Measurements from ENCODE around the gene MSMB. TPM values are rescaled to one million over a fixed set of nuclear protein-coding genes. Genes with fewer than 3 reads are reported as not detected.
A peak's percentile ranks its signal among the peaks of the same experiment; 100 is the strongest.
"Not testable (repeated sequence)": the region's sequence is repeated elsewhere in the genome, so short reads cannot be mapped to it uniquely, and the experiment has no call there.

The MSMB gene, protein sequence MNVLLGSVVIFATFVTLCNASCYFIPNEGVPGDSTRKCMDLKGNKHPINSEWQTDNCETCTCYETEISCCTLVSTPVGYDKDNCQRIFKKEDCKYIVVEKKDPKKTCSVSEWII
- total RNA-seq (2021) (not detected in 2 replicates), Bru-seq, nascent RNA (not detected), BruChase-seq, experiment 1, labeled RNA remaining after a 2-hour chase (not detected), BruChase-seq, experiment 2, labeled RNA remaining after a 6-hour chase (not detected)
- long read RNA-seq, result 0 reads

DNA sequence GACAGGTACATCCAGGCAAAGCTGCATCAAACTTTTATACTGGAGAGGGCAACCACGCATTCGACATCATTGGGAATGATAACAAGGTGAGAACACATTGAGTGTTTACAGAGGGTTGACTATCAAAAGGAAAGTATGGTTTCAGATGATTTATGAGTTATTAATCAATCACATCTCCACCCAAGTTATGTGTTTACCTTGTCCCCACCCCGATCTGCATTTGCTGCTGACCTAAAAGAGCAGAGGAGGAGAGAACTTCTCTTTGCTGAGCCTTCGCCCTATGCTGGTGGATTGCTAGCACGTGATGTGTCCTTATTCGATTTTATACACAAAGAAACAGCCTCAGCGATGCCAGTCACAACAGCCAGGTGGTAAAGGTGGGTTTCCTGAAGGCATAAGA is at the start of gene MSMB:
TSS of gene MSMB (minus strand) at position 9 of the 400 bp plus-strand sequence. CDS start 32 bp downstream, outside the sequence.
- Histone ChIP-seq H3K36me3 (ENCODE audit: insufficient read depth, low read length, poor library complexity, severe bottlenecking) (no peaks in the 10 kb centered on the region), H3K27me3 (replicated peaks; ENCODE audit: insufficient read depth, low read depth, low read length, poor library complexity) (peaks cover 17% of the 10 kb centered on the region), H3K4me1 (ENCODE audit: insufficient read depth, low read length, poor library complexity, severe bottlenecking) (no peaks in the 10 kb centered on the region), H3K4me3 (ENCODE audit: low read depth, low read length, poor library complexity, severe bottlenecking) (no peak within 1 kb of the TSS), H3K27ac (ENCODE audit: low read depth, low read length, poor library complexity, severe bottlenecking) (no peak within 1 kb of the TSS), H3K9me3 (ENCODE audit: low read depth, low read length, poor library complexity, severe bottlenecking) (no peaks in the 10 kb centered on the region)
- ChIA-PET CTCF (no interaction called here), POLR2A (ENCODE audit: low non-redundant PET) (no interaction called here)
- intact Hi-C loops (cut with micrococcal nuclease; ENCODE audit: unreplicated experiment), result no loop called here
- no peak for DNase-seq (ENCODE audit: low spot score)
- TF ChIP-seq, protein P1, sequence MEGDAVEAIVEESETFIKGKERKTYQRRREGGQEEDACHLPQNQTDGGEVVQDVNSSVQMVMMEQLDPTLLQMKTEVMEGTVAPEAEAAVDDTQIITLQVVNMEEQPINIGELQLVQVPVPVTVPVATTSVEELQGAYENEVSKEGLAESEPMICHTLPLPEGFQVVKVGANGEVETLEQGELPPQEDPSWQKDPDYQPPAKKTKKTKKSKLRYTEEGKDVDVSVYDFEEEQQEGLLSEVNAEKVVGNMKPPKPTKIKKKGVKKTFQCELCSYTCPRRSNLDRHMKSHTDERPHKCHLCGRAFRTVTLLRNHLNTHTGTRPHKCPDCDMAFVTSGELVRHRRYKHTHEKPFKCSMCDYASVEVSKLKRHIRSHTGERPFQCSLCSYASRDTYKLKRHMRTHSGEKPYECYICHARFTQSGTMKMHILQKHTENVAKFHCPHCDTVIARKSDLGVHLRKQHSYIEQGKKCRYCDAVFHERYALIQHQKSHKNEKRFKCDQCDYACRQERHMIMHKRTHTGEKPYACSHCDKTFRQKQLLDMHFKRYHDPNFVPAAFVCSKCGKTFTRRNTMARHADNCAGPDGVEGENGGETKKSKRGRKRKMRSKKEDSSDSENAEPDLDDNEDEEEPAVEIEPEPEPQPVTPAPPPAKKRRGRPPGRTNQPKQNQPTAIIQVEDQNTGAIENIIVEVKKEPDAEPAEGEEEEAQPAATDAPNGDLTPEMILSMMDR (conservative IDR thresholded peaks at IDR 0.05; ENCODE audit: low read depth, low read length), result no peak
- TF ChIP-seq EZH2 (IDR thresholded peaks at IDR 0.05; ENCODE audit: borderline replicate concordance, low read depth, low read length, poor library complexity, severe bottlenecking), result no peak
- BruUV-seq (replicated peaks), result no TSS peak

DNA sequence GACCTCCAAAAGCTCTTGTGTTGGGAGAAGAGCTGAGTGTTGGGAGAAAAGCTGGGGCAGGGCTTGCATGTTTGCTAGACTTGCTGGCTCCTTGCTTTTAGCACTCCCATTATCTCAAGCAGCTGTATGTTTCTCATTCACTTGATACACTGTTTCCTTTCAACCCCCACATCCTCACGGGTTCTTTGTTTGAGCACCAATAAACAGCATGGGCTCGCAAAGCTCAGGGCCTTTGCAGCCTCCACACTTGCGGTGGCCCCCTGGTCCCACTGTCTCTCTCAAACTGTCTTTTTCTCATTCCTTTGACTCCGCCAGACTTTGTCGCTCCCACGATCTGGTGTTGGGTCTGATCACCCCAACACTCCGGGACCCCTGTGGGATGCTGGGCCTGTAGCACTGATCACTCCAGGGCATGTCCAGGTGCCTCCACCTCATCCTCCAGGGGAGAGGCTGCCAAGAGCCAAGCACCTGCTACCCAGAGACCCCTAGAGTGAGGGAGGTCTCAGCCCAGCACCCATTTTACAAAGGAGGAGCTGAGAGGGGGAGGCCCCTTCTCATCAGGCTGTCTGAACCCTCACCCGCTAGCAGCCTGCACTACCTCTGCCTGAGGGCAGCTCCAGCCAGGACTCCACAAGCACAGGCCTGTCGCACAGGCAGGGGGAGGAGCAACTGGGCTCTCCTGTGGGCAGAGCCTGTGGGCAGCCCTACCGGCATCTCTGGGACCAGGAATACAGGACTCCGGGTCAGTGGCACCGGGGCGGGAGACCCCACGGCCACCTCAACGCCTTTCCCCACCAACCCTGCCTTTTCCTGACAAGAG is 49.1 kb upstream of the MSMB start:
- H3K27me3 ChIP-seq (replicated peaks; ENCODE audit: insufficient read depth, low read depth, low read length, poor library complexity), result no peaks in the 10 kb centered on the region
- H3K4me1 ChIP-seq (ENCODE audit: insufficient read depth, low read length, poor library complexity, severe bottlenecking), result no peaks in the 10 kb centered on the region
- DNase-seq (ENCODE audit: low spot score), result peak; percentile 36
- intact Hi-C loops (cut with micrococcal nuclease; ENCODE audit: unreplicated experiment), result no loop called here
- no peaks in the 10 kb centered on the region for H3K9me3 ChIP-seq (ENCODE audit: low read depth, low read length, poor library complexity, severe bottlenecking)
- H3K4me3 ChIP-seq (ENCODE audit: low read depth, low read length, poor library complexity, severe bottlenecking), result no peak overlapping the region
- ChIA-PET CTCF (no interaction called here), POLR2A (ENCODE audit: low non-redundant PET) (interaction anchor here (0.8 kb wide), 1 partner anchor 11 kb away, joined by 3 read pairs; no protein-coding TSS in a partner anchor)
- H3K36me3 ChIP-seq (ENCODE audit: insufficient read depth, low read length, poor library complexity, severe bottlenecking), result no peaks in the 10 kb centered on the region
- H3K27ac ChIP-seq (ENCODE audit: low read depth, low read length, poor library complexity, severe bottlenecking), result no peak overlapping the region
- TF ChIP-seq, protein P1 (conservative IDR thresholded peaks at IDR 0.05; ENCODE audit: low read depth, low read length), result no peak
- TF ChIP-seq EZH2 (IDR thresholded peaks at IDR 0.05; ENCODE audit: borderline replicate concordance, low read depth, low read length, poor library complexity, severe bottlenecking), result no peak
- BruUV-seq (replicated peaks), result no TSS peak

DNA sequence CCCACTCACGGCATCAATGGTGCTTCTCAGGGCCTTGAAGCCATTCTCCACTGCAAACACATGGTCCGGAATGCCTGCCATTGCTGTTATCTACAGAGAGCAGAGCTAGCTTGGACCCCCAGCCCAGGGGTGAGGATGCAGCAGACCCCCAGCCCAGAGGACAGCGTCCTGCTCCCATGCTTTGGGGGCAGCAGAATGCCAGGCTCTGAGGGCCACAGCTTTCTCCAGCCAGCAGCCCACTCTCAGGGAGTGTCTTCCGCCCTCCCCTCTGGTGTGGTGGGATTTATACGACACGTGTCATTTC is 48.1 kb upstream of the MSMB start:
- Histone ChIP-seq H3K4me3 (ENCODE audit: low read depth, low read length, poor library complexity, severe bottlenecking) (no peak overlapping the region), H3K27me3 (replicated peaks; ENCODE audit: insufficient read depth, low read depth, low read length, poor library complexity) (no peaks in the 10 kb centered on the region), H3K4me1 (ENCODE audit: insufficient read depth, low read length, poor library complexity, severe bottlenecking) (no peaks in the 10 kb centered on the region), H3K9me3 (ENCODE audit: low read depth, low read length, poor library complexity, severe bottlenecking) (no peaks in the 10 kb centered on the region), H3K36me3 (ENCODE audit: insufficient read depth, low read length, poor library complexity, severe bottlenecking) (no peaks in the 10 kb centered on the region), H3K27ac (ENCODE audit: low read depth, low read length, poor library complexity, severe bottlenecking) (no peak overlapping the region)
- no TSS peak for BruUV-seq (replicated peaks)
- POLR2A ChIA-PET (ENCODE audit: low non-redundant PET), result no interaction called here
- TF ChIP-seq, protein P1 (conservative IDR thresholded peaks at IDR 0.05; ENCODE audit: low read depth, low read length), result no peak
- TF ChIP-seq EZH2 (IDR thresholded peaks at IDR 0.05; ENCODE audit: borderline replicate concordance, low read depth, low read length, poor library complexity, severe bottlenecking), result no peak
- DNase-seq (ENCODE audit: low spot score), result no peak
- intact Hi-C loops (cut with micrococcal nuclease; ENCODE audit: unreplicated experiment), result no loop called here
- CTCF ChIA-PET, result no interaction called here

DNA sequence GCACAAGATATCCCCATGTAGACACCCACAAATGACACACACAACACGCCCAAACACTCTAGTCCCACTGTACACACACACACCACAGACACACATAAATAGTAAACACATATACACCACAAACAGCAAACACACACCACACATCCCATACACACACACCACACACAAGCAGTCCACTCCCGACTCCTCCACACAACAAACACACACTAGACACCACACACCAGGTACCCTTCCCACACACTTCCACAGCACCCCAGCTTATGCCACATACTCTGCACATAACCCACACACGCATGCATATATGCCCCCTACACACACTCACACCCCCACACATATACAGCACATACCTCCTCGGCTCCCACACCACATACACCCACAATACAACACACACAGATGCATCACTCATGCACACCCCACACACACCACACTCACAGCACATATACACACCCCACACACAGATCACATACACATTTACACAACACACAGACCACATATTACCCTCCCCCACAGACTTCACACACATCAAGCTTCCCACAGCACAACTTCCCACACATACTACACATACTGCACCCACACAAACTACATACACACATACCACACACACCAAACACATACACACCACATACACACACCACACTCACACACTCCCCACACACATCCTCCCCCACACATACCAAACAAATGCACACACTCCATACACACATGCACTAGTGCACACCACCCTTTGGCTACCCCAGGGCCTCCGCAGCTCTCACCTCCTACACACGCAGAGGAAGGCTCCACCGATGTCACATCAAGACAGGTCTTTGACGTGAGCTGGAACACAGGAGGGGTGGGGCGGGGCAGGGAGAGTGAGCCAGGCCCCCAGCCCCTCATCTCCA is 47.5 kb upstream of the MSMB start:
- H3K27ac ChIP-seq (ENCODE audit: low read depth, low read length, poor library complexity, severe bottlenecking); CTCF ChIA-PET; H3K4me1 ChIP-seq (ENCODE audit: insufficient read depth, low read length, poor library complexity, severe bottlenecking); H3K4me3 ChIP-seq (ENCODE audit: low read depth, low read length, poor library complexity, severe bottlenecking); intact Hi-C loops (cut with micrococcal nuclease; ENCODE audit: unreplicated experiment); H3K36me3 ChIP-seq (ENCODE audit: insufficient read depth, low read length, poor library complexity, severe bottlenecking); DNase-seq (ENCODE audit: low spot score); H3K9me3 ChIP-seq (ENCODE audit: low read depth, low read length, poor library complexity, severe bottlenecking); H3K27me3 ChIP-seq (replicated peaks; ENCODE audit: insufficient read depth, low read depth, low read length, poor library complexity); POLR2A ChIA-PET (ENCODE audit: low non-redundant PET); BruUV-seq (replicated peaks): not testable (repeated sequence)

Data from A673 (cell line).